Vagina (tissue), 2 donors: ENCODE measurements around the gene CTDSPL.

Experiments
- CTCF ChIP-seq, 3 experiments: fragments of 450-650 bp in 2 of 3; fragments of 200-600 bp in 1 of 3; sonication (generic) in 1 of 3; IDR thresholded peaks; one replicate each; pipeline ENCODE4 v1.5.1; 2017 to 2019; ENCODE audit warnings: antibody characterized with exemption in 3 of 3, mild to moderate bottlenecking in 2 of 3, moderate library complexity in 2 of 3
- POLR2A ChIP-seq, 2 donors: fragments of 450-650 bp; IDR thresholded peaks; one replicate each; pipeline ENCODE4 v1.6.1; 2017; ENCODE audit warnings: antibody characterized with exemption in 2 of 2, mild to moderate bottlenecking in 2 of 2, moderate library complexity in 2 of 2
- POLR2AphosphoS5 ChIP-seq, 2 donors: sonication (generic); formaldehyde crosslinking; IDR thresholded peaks; one replicate each; pipeline ENCODE4 v1.9.0; 2017; ENCODE audit warnings: antibody characterized with exemption in 2 of 2, mild to moderate bottlenecking in 2 of 2, low read depth in 1 of 2; ENCODE audit not compliant: insufficient read depth in 1 of 2

GRCh38 chr3:37833302-37834186, 28.1 kb upstream of the CTDSPL start:
- no peak for TF ChIP-seq POLR2A (IDR thresholded peaks at IDR 0.05)
- no peak for TF ChIP-seq CTCF (IDR thresholded peaks at IDR 0.05)
- TF ChIP-seq POLR2AphosphoS5 (IDR thresholded peaks at IDR 0.05; ENCODE audit: insufficient read depth in 1 of 2, low read depth in 1 of 2), result no peak
